MM.1S (cell line): ENCODE results near the gene AQP11.

ENCODE experiments used
- DNase-seq: peaks from one replicate; pipeline ENCODE4 v3.0.0-alpha.2; 2015
- H2AFZ ChIP-seq: fragments of 300-600 bp; sonication (generic); 2 replicates; pipeline ENCODE4 v1.6.0; 2016; ENCODE audit warnings: antibody characterized with exemption, low read length
- H3F3A ChIP-seq: fragments of 300-600 bp; sonication (generic); 2 replicates; pipeline ENCODE4 v1.6.1; 2016; ENCODE audit warnings: mild to moderate bottlenecking, antibody characterized with exemption, low read length, moderate library complexity, mixed read lengths; ENCODE audit not compliant: insufficient read depth
- H3K27ac ChIP-seq: fragments of 300-600 bp; sonication (generic); 2 replicates; pipeline ENCODE4 v1.5.1; 2016; ENCODE audit warnings: mild to moderate bottlenecking, low read length
- H3K27me3 ChIP-seq: fragments of 300-600 bp; sonication (generic); replicated peaks from 2 replicates; pipeline ENCODE4 v1.6.0; 2016; ENCODE audit warnings: low read length; ENCODE audit not compliant: insufficient read depth
- H3K36me3 ChIP-seq: fragments of 300-600 bp; sonication (generic); replicated peaks from 2 replicates; pipeline ENCODE4 v1.6.1; 2016; ENCODE audit warnings: mild to moderate bottlenecking, low read length, mixed read lengths; ENCODE audit not compliant: insufficient read depth
- H3K4me1 ChIP-seq: fragments of 300-600 bp; sonication (generic); 2 replicates; pipeline ENCODE4 v1.6.1; 2016; ENCODE audit warnings: low read length, mixed read lengths
- H3K4me2 ChIP-seq: fragments of 300-600 bp; sonication (generic); 2 replicates; pipeline ENCODE4 v1.6.0; 2016; ENCODE audit warnings: low read depth, low read length
- H3K4me3 ChIP-seq: fragments of 300-600 bp; sonication (generic); 2 replicates; pipeline ENCODE4 v1.5.1; 2016; ENCODE audit warnings: low read length, mixed read lengths
- H3K79me2 ChIP-seq: fragments of 300-600 bp; sonication (generic); 2 replicates; pipeline ENCODE4 v1.6.1; 2016; ENCODE audit warnings: mixed run types, low read length, mixed read lengths
- H3K9ac ChIP-seq: fragments of 300-600 bp; sonication (generic); 2 replicates; pipeline ENCODE4 v1.6.1; 2016; ENCODE audit warnings: low read length, mixed read lengths
- H3K9me2 ChIP-seq: fragments of 300-600 bp; sonication (generic); replicated peaks from 2 replicates; pipeline ENCODE4 v1.6.1; 2016; ENCODE audit warnings: mild to moderate bottlenecking, low read length, mixed read lengths; ENCODE audit not compliant: insufficient read depth
- H3K9me3 ChIP-seq: fragments of 300-600 bp; sonication (generic); replicated peaks from 2 replicates; pipeline ENCODE4 v1.6.1; 2016; ENCODE audit warnings: mild to moderate bottlenecking, low read length, mixed read lengths; ENCODE audit not compliant: insufficient read depth
- H4K20me1 ChIP-seq: fragments of 300-600 bp; sonication (generic); 2 replicates; pipeline ENCODE4 v1.6.1; 2016; ENCODE audit warnings: mild to moderate bottlenecking, low read length, moderate library complexity, mixed read lengths; ENCODE audit not compliant: insufficient read depth
- EZH2 ChIP-seq: fragments of 300-600 bp; sonication (generic); optimal IDR thresholded peaks from 2 replicates; pipeline ENCODE3; 2017; ENCODE audit warnings: low read depth, mild to moderate bottlenecking, antibody characterized with exemption, low read length, mixed read lengths
- EZH2phosphoT487 ChIP-seq: fragments of 300-600 bp; sonication (generic); IDR thresholded peaks from 2 replicates; pipeline ENCODE4 v1.6.1; 2018; ENCODE audit warnings: antibody characterized with exemption, low read length
- TF ChIP-seq, protein P1 (sequence below): fragments of 300-600 bp; sonication (generic); IDR thresholded peaks from 2 replicates; pipeline ENCODE4 v1.5.1; 2016; ENCODE audit warnings: antibody characterized with exemption, low read length, mixed read lengths

The AQP11 gene

DNA sequence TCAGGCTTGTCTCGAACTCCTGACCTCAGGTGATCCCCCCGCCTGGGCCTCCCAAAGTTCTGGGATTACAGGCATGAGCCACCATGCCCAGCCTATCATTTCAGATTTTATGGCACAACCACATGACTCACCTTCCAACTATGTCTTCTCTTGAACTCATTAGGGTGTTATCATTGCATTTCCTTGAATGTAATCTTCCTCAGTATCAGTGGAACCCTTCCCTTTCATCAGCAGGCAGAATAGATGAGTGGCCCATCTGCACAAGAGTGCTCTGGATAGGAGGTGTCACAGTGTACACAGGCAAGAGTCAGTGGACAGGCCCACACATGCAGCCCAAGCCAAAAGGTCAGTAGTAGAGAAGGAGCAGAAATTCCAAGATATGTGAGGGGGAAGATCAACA lies 29.1 kb upstream of the AQP11 start:
- no peak overlapping the region for H3K9ac ChIP-seq
- no peaks in the 10 kb centered on the region for H3K27me3 ChIP-seq
- H3K27ac ChIP-seq, result no peak overlapping the region
- no peak overlapping the region for H3K4me3 ChIP-seq
- no peaks in the 10 kb centered on the region for H3K4me1 ChIP-seq
- no peaks in the 10 kb centered on the region for H3K9me3 ChIP-seq
- H3K36me3 ChIP-seq, result no peaks in the 10 kb centered on the region
- H4K20me1 ChIP-seq, result no peaks in the 10 kb centered on the region
- H2AFZ ChIP-seq, result no peak overlapping the region
- no peak overlapping the region for H3K4me2 ChIP-seq
- H3F3A ChIP-seq, result no peaks in the 10 kb centered on the region
- no peak for DNase-seq
- no peaks in the 10 kb centered on the region for H3K79me2 ChIP-seq
- no peaks in the 10 kb centered on the region for H3K9me2 ChIP-seq
- TF ChIP-seq, protein P1, sequence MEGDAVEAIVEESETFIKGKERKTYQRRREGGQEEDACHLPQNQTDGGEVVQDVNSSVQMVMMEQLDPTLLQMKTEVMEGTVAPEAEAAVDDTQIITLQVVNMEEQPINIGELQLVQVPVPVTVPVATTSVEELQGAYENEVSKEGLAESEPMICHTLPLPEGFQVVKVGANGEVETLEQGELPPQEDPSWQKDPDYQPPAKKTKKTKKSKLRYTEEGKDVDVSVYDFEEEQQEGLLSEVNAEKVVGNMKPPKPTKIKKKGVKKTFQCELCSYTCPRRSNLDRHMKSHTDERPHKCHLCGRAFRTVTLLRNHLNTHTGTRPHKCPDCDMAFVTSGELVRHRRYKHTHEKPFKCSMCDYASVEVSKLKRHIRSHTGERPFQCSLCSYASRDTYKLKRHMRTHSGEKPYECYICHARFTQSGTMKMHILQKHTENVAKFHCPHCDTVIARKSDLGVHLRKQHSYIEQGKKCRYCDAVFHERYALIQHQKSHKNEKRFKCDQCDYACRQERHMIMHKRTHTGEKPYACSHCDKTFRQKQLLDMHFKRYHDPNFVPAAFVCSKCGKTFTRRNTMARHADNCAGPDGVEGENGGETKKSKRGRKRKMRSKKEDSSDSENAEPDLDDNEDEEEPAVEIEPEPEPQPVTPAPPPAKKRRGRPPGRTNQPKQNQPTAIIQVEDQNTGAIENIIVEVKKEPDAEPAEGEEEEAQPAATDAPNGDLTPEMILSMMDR, result no peak
- no peak for TF ChIP-seq EZH2
- TF ChIP-seq EZH2phosphoT487, result no peak

DNA sequence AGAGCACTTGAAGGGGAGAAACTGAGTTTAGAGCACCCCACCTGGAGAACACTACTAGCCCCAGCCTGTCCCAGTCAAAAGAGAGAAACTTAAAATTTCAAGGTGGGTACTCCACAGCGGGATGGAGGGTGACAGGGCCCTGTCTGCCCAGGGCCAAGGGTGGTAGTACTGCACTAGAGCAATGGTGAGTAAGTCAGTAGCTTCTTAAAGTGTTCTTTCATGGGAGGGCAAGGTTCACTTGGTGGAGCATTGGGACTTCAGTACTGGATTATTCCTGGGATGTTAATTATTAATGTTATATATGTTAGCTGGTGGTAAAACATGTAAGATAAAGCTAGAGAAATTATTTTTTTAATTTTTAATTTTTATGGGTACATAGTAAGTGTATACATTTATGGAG lies 28.5 kb upstream of the AQP11 start:
- Histone ChIP-seq H3F3A (no peaks in the 10 kb centered on the region), H3K27ac (no peak overlapping the region)

DNA sequence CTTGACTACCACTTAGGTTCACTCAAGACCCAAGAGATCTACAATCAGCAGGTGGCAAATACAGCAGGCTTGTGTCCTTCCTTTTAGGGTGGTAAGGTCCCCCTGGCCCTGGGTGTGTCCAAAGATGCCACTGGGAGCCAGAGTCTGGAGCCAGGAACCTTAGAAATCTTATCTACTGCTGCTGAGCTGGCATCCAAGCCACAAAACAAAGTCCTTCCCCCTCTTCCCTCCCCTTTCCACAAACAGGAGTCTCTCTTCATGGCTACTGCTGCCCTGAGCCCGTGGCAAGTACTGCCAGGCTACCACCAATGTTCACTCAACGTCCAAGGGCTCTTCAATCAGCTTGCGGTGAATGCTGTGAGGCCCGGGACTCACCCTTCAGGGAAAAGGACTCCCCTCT lies 21.4 kb upstream of the AQP11 start:
- H3K79me2 ChIP-seq, result no peaks in the 10 kb centered on the region
- no peaks in the 10 kb centered on the region for H3K27me3 ChIP-seq
- H3K4me2 ChIP-seq, result no peak overlapping the region
- no peak overlapping the region for H2AFZ ChIP-seq
- H3K9me2 ChIP-seq, result no peaks in the 10 kb centered on the region
- no peak for DNase-seq
- H3K36me3 ChIP-seq, result no peaks in the 10 kb centered on the region
- no peak overlapping the region for H3K4me3 ChIP-seq
- H3K4me1 ChIP-seq, result no peaks in the 10 kb centered on the region
- H4K20me1 ChIP-seq, result no peaks in the 10 kb centered on the region
- TF ChIP-seq EZH2phosphoT487, result no peak
- TF ChIP-seq EZH2, result no peak
- TF ChIP-seq, protein P1, result no peak
- no peaks in the 10 kb centered on the region for H3F3A ChIP-seq
- no peak overlapping the region for H3K9ac ChIP-seq
- H3K27ac ChIP-seq, result no peak overlapping the region
- no peaks in the 10 kb centered on the region for H3K9me3 ChIP-seq

More for the DNA sequence above, 28.5 kb upstream of the AQP11 start:
- H2AFZ ChIP-seq, result no peak overlapping the region
- no peak for TF ChIP-seq EZH2phosphoT487
- no peak for TF ChIP-seq EZH2
- TF ChIP-seq, protein P1, result no peak
- no peaks in the 10 kb centered on the region for H3K9me2 ChIP-seq
- H3K27me3 ChIP-seq, result no peaks in the 10 kb centered on the region
- no peak overlapping the region for H3K4me3 ChIP-seq
- no peaks in the 10 kb centered on the region for H3K36me3 ChIP-seq
- H3K4me2 ChIP-seq, result no peak overlapping the region
- H4K20me1 ChIP-seq, result no peaks in the 10 kb centered on the region
- DNase-seq, result no peak
- H3K79me2 ChIP-seq, result no peaks in the 10 kb centered on the region
- H3K9ac ChIP-seq, result no peak overlapping the region
- no peaks in the 10 kb centered on the region for H3K4me1 ChIP-seq
- no peaks in the 10 kb centered on the region for H3K9me3 ChIP-seq
